Endodermal cell (in vitro differentiated cells): Measurements from ENCODE around the gene MPLKIP. TPM values are rescaled to one million over a fixed set of nuclear protein-coding genes. Genes with fewer than 3 reads are reported as not detected.
A peak's percentile ranks its signal among the peaks of the same experiment; 100 is the strongest.

Source experiments
- DNase-seq: peaks from one replicate; pipeline ENCODE4 v3.0.0-alpha.2; 2017
- H3K27ac ChIP-seq: 2 replicates; pipeline ENCODE4 v1.5.1; 2013; ENCODE audit warnings: mild to moderate bottlenecking, low read depth, low read length, moderate library complexity
- H3K27me3 ChIP-seq: 2 replicates; pipeline ENCODE4 v1.6.1; 2013; ENCODE audit warnings: mild to moderate bottlenecking, low read length, moderate library complexity; ENCODE audit not compliant: insufficient read depth, control insufficient read depth, poor library complexity, severe bottlenecking
- H3K36me3 ChIP-seq: 2 replicates; pipeline ENCODE4 v1.7.0; 2013; ENCODE audit warnings: mild to moderate bottlenecking, low read length, moderate library complexity; ENCODE audit not compliant: control insufficient read depth, insufficient read depth
- H3K4me1 ChIP-seq: one replicate; pipeline ENCODE4 v1.7.0; 2013; ENCODE audit warnings: low read length; ENCODE audit not compliant: control insufficient read depth, insufficient read depth
- H3K4me3 ChIP-seq: 2 replicates; pipeline ENCODE4 v1.5.1; 2013; ENCODE audit warnings: mild to moderate bottlenecking, low read length, moderate library complexity
- H3K9ac ChIP-seq: 2 replicates; pipeline ENCODE4 v1.6.1; 2013; ENCODE audit warnings: mild to moderate bottlenecking, low read length, moderate library complexity; ENCODE audit not compliant: poor library complexity, severe bottlenecking; ENCODE audit errors: extremely low read depth
- H3K9me3 ChIP-seq: 2 replicates; pipeline ENCODE4 v1.6.1; 2013; ENCODE audit warnings: mild to moderate bottlenecking, low read length, moderate library complexity; ENCODE audit not compliant: control insufficient read depth
- H3K27ac Mint-ChIP-seq: 2 replicates; pipeline ENCODE4 v1.8.0; 2020; ENCODE audit warnings: mixed read lengths
- H3K27me3 Mint-ChIP-seq: 2 replicates; pipeline ENCODE4 v1.8.0; 2021; ENCODE audit warnings: mild to moderate bottlenecking, mixed read lengths; ENCODE audit not compliant: insufficient read depth
- H3K36me3 Mint-ChIP-seq: 2 replicates; pipeline ENCODE4 v1.8.0; 2020; ENCODE audit warnings: low read depth, mixed read lengths
- H3K4me1 Mint-ChIP-seq: 2 replicates; pipeline ENCODE4 v1.8.0; 2020; ENCODE audit warnings: mixed read lengths
- H3K4me3 Mint-ChIP-seq: 2 replicates; pipeline ENCODE4 v1.8.0; 2020; ENCODE audit warnings: mild to moderate bottlenecking, moderate library complexity, mixed read lengths
- H3K9me3 Mint-ChIP-seq: 2 replicates; pipeline ENCODE4 v1.8.0; 2020; ENCODE audit warnings: mild to moderate bottlenecking, mixed read lengths
- WGBS, 2 experiments: methylation state at CpG; one replicate each; pipeline versions ENCODE4 v1.1.5 to v1.1.7; 2013; ENCODE audit warnings: missing lambda C conversion rate in 2 of 2, mixed read lengths in 1 of 2; ENCODE audit not compliant: insufficient coverage in 1 of 2, insufficient read length in 1 of 2; 5-methylcytosine and 5-hydroxymethylcytosine counted together
- total RNA-seq, 2 donors: library from RNA; stranded (reverse); fragmentation: NEBNext Ultra II Directional in 1 of 2; extraction: Animal tissue kit (Norgen Biotek cat#: 25700) in 1 of 2; gene quantifications; 2 replicates in 1 of 2; 3 replicates in 1 of 2; pipeline ENCODE4 v1.2.1, GENCODE V29; 2021
- TF ChIP-seq, protein P1 (sequence below): fragments of 200-600 bp; sonication (generic); conservative IDR thresholded peaks from 2 replicates; pipeline ENCODE4 v1.5.0; 2021; ENCODE audit warnings: antibody characterized with exemption, mild to moderate bottlenecking

MPLKIP gene
- total RNA-seq, 2 donors from 2014 or later = 43.5 to 53.5 TPM

DNA sequence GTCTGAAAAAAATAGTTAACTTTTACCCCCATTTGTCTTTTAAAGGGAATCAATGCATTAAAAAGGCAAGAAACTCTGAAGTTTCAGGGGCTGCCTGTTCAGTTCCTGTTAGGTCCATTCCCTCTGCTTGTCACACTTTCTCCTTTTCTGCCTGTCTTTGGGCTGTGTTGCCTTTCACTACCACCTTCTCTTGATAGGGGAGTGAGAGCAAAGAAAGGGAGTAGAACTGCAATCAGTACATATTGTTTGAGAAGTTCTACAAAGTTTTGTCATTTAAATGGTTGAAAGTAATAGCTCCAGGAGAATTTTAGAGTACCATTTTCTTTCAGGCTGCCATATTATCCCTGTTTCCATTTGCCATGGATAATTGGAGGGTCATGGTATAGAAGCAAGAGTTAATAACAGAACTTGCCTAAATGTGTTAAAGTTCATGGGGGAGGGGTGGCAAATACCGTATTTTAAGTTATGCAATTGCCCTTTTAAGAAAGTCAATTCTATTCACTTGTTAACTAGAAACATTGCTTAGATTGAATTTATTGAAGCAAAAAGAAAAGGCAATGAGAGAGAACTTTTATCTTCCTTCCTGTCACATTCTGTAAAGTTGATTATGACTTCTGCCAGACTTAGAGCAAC, 38.6 kb downstream of the MPLKIP start:
- H3K4me3 Mint-ChIP-seq = no peak overlapping the region
- TF ChIP-seq, protein P1, sequence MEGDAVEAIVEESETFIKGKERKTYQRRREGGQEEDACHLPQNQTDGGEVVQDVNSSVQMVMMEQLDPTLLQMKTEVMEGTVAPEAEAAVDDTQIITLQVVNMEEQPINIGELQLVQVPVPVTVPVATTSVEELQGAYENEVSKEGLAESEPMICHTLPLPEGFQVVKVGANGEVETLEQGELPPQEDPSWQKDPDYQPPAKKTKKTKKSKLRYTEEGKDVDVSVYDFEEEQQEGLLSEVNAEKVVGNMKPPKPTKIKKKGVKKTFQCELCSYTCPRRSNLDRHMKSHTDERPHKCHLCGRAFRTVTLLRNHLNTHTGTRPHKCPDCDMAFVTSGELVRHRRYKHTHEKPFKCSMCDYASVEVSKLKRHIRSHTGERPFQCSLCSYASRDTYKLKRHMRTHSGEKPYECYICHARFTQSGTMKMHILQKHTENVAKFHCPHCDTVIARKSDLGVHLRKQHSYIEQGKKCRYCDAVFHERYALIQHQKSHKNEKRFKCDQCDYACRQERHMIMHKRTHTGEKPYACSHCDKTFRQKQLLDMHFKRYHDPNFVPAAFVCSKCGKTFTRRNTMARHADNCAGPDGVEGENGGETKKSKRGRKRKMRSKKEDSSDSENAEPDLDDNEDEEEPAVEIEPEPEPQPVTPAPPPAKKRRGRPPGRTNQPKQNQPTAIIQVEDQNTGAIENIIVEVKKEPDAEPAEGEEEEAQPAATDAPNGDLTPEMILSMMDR = no peak
- H3K27me3 Mint-ChIP-seq = no peaks in the 10 kb centered on the region
- H3K9ac ChIP-seq = no peak overlapping the region
- H3K9me3 Mint-ChIP-seq = no peaks in the 10 kb centered on the region
- H3K4me3 ChIP-seq = no peak overlapping the region
- H3K4me1 ChIP-seq = no peaks in the 10 kb centered on the region
- peak overlapping the region; percentile 10 for H3K27ac ChIP-seq
- WGBS, 2 experiments = 60% methylated on average over 1 of the region's 1 CpG; no CpG with 5 or more reads in 1 of the 2 experiments
- no peak overlapping the region for H3K27ac Mint-ChIP-seq
- no peak for DNase-seq
- peaks cover 26% of the 10 kb centered on the region for H3K36me3 Mint-ChIP-seq
- peaks cover 56% of the 10 kb centered on the region for H3K36me3 ChIP-seq
- no peaks in the 10 kb centered on the region for H3K9me3 ChIP-seq
- no peaks in the 10 kb centered on the region for H3K27me3 ChIP-seq
- H3K4me1 Mint-ChIP-seq = peaks cover 9% of the 10 kb centered on the region

DNA sequence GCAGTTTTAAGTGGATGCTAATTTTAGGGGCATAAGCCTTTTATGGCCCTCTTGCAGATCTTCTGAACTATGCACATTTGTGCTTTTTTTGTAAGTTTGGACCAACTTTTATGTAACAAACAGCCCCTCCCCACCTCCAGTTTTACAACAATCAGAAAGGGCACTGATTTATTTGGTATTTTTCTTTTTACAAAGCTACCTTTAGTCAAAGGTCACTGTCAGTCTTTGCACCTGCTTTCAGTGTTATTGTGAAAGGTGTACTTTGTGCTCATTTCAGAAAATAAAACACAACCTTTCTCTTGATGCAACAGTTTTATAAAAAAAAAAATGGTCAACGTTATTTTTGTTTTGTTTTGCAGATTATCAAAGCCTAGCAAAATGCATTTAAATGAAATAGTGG, 39.2 kb downstream of the MPLKIP start:
- H3K27ac ChIP-seq = no peak overlapping the region
- no peak overlapping the region for H3K9ac ChIP-seq
- H3K36me3 Mint-ChIP-seq = peaks cover 29% of the 10 kb centered on the region
- 82% methylated on average over 1 of the region's 1 CpG; no CpG with 5 or more reads in 1 of the 2 experiments for WGBS, 2 experiments
- peaks cover 9% of the 10 kb centered on the region for H3K4me1 Mint-ChIP-seq
- H3K27me3 Mint-ChIP-seq = no peaks in the 10 kb centered on the region
- H3K9me3 Mint-ChIP-seq = no peaks in the 10 kb centered on the region
- H3K4me3 Mint-ChIP-seq = no peak overlapping the region
- no peaks in the 10 kb centered on the region for H3K27me3 ChIP-seq
- no peak for DNase-seq
- no peak overlapping the region for H3K27ac Mint-ChIP-seq
- TF ChIP-seq, protein P1 = no peak
- peaks cover 56% of the 10 kb centered on the region for H3K36me3 ChIP-seq
- H3K4me3 ChIP-seq = no peak overlapping the region
- H3K9me3 ChIP-seq = no peaks in the 10 kb centered on the region
- no peaks in the 10 kb centered on the region for H3K4me1 ChIP-seq

DNA sequence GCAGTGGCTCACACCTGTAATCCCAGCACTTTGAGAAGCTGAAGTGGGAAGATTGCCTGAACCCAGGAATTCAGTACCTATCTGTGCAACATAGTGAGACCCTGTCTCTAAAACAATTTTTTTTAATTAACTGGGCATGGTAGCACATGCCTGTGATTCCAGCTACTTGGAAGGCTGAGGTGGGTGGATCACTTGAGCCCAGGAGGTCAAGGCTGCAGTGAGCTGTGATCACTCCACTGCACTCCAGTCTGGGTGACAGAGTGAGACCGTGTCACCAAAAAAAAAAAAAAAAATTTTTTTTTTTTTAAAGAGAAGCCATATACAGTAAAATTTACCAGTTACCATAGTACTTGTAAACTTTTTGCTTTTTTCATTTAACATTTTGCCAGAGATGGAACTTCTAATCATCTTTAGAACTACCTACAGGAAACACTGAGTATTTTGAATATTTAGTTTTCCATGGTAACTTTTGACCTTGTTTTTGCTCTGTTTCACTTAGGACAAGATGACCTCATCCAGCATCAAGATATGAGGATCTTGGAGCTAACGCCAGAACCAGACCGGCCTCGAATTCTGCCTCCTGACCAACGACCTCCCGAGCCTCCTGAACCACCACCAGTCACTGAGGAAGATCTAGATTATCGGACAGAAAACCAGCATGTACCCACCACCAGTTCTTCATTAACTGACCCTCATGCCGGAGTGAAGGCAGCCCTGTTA, 40.6 kb downstream of the MPLKIP start:
- TF ChIP-seq, protein P1 = no peak
- Histone ChIP-seq H3K27me3 (no peaks in the 10 kb centered on the region), H3K36me3 (peaks cover 66% of the 10 kb centered on the region), H3K9ac (no peak overlapping the region), H3K4me3 (no peak overlapping the region), H3K9me3 (no peaks in the 10 kb centered on the region), H3K27ac (no peak overlapping the region), H3K4me1 (no peaks in the 10 kb centered on the region)
- H3K4me3 Mint-ChIP-seq = no peak overlapping the region
- DNase-seq = no peak
- peaks cover 39% of the 10 kb centered on the region for H3K36me3 Mint-ChIP-seq
- H3K27me3 Mint-ChIP-seq = no peaks in the 10 kb centered on the region
- WGBS, 2 experiments = 92 to 100% methylated on average over 7 of the region's 8 CpGs
- peaks cover 9% of the 10 kb centered on the region for H3K4me1 Mint-ChIP-seq
- no peaks in the 10 kb centered on the region for H3K9me3 Mint-ChIP-seq
- H3K27ac Mint-ChIP-seq = peak overlapping the region; percentile 45
